HG03432 (cell line): ENCODE data around the gene PTPN14.

Source experiments
- ATAC-seq: cut with Tn5 transposase; IDR thresholded peaks from one replicate; pipeline ENCODE4 v1.9.1; 2021; ENCODE audit warnings: mild to moderate bottlenecking, moderate library complexity; ENCODE audit not compliant: unreplicated experiment

Gene PTPN14

DNA sequence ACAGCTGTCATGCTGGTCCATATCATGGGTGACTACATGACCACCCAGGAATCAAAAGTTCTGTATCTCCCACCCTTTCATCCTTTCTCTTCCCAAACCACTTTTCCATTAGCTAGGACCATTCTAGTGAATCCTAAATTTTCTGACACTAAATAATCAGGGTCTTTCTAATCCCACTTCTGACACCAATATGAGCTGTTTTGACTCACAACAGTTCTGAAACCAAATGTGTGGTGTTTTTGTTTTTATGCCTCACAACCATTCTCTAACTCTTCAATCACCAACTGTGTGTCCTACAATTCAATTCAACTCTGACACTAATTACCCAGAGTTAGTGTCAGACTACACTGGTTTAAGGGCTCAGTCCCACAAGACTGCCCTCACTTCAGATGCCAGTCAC is 206.5 kb downstream of the PTPN14 start:
- ATAC-seq = no peak

DNA sequence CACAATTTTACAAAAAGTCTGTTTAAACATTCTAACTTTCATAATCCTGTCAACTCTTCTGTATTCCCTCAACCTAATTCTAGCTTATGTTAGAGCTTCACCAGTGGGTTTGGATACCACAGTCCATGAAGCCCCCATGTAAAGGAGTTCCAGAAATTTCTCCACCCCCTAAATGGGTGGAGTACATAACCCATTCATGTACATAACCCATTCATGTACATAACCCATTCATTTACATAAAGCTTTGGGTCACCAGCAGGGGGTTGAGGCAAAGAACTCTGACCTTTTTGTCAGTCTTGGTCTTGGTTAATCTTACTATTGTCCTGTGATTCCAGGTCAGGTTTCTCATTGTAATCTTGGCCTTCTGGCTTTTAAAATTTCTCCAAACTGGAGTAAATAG is 208.9 kb downstream of the PTPN14 start:
- no peak for ATAC-seq

DNA sequence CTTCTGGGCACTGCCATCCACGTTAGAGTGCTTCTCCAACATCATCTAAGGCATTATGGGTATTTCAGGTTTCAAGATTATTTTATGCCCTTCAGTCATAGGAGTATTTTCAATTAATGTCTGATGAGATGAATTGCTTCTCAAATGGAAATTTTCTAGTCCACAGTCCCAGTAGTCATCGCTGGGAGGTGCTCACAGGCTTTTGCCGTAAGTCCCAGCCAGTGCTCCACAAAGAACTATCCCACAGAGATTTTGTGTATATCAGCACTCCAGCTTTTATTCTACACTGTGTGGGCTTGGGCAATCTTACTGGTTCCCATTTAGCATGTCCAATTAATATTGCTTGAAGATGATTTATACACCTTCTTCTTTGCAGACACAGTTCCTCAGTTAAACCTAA is 209.5 kb downstream of the PTPN14 start:
- no peak for ATAC-seq

DNA sequence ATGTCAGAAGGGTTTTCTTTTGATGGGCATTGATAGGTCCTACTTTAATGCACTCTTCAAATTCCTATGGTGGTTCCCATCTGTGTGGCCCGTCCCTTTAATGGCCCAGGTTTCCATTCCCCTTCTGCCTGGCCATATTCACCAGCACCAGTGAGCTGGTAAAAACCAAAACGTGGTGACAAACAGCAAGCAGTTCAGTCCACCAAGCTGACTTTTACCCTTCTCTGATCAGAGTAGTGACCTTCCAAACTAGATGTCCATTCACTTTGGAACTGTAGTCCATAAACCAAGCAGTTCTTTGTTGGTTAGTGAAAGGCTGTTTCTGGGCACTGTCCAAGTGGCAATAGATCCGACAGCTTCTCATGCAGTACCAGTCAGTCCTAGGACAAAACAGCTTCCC is 209.9 kb downstream of the PTPN14 start:
- no peak for ATAC-seq

DNA sequence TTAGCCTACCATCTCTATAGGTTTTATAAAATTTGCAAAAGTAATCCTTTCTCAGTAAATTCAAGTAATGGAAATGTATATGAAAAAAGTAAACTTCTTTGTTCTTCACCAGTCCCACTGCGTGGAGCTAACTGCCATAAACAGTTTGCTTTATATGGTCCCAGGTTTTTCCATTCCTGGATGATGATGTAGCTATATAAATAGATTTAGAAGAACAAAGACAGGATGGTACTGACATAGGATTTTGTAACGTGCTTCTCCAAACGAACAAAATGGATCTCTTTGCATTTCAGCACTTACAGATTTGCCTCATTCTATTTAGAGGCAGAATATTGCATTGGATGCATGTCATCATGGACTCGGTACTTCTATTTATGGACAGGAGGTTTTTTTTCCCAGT is 213.2 kb downstream of the PTPN14 start:
- no peak for ATAC-seq

DNA sequence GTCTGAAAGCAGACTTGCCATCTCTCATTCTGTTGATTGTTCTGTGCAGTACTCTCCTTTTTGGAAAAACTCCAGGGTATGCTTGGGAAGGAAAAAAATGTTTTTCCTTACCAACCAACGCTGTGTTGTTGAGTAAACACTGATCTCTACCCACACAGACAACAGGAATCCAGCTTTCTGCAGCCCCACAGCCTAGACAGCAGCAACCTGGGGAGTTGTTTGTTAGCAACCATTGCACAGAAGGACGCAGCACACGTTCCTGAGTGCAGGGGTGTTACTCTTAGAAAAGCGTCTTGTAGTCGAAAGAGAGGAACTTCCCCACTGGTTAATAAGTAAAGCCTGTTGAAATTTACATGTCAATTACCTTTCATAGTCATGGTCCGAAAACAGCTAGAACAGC is 213.9 kb downstream of the PTPN14 start:
- no peak for ATAC-seq

DNA sequence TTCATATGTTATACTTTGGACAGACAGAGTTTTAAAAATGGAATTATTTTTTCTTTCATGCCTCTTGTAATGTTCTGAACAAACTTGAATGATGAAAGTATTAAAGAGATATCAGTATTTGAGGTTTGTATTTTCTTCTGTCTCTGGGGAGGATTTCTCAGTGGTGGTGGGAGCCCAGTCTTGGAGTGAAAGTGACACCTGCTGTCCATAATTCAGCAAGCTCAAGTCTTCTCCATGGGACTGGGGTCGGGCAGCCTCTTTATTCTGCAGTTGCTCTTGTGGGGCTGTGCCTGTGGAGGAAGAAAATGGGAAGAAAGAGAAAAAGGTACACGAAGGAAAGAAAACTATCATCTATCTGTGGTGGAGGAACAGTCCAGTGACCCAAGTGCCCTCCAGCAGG is 214.4 kb downstream of the PTPN14 start:
- ATAC-seq = no peak

DNA sequence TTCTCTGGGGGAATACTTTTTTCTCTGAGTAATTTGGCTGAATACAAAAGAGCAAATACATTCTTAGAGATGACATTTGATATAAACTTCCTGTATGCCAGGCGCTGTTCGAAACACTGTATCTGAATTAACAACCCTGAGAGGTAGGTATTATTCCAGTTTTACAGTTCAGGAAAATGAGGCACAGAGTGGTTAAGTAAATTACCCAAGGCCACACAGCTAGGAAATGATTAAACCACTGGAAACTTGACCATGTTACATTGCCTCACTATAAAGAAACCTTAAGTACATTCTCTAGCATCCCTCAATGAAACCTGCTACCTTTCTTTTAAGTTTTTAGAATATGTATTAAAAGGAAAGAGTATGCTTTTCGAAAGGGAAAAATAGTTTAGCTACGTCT is 215.8 kb downstream of the PTPN14 start:
- ATAC-seq = no peak

DNA sequence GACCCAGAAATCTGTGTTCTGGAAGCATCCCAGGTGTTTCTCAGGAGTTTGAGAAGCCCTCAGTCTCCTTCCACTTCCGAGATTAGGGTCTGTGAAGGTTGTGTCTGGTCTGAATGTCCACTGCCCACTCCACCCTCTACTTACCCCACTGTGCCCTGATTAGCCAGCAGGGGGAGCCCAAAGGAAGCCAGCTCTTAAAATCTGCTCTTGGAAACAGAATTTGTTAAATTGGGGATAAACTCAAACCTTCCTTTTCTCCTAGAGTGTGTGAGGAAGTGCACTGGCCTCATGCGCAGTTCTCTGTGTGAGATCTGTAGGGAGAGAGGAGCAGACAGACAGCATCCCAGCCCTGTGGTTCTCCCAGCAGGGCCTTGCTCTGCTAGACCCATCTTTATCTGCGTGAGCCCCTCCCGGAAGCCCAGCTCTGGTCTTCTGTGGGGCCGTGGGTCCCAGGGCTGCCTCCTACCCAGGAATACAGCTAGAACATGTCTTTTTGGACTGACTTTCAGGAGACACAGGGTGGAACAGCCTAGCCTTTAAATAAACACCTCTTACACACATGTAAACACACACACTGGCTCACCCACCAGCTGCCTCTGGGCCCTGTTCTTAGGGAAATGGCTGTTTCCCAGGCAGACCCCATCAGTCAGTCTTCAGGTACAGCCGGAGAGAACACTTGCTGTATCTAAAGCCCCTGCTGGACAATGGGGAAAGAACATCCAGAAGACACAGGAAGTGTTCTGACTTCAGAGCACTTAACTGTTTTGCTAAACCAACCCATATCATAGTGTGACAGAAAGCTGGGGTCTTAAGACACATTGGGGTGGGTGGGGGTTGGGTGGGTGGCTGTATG is 218.2 kb downstream of the PTPN14 start:
- peak; percentile 38 for ATAC-seq

DNA sequence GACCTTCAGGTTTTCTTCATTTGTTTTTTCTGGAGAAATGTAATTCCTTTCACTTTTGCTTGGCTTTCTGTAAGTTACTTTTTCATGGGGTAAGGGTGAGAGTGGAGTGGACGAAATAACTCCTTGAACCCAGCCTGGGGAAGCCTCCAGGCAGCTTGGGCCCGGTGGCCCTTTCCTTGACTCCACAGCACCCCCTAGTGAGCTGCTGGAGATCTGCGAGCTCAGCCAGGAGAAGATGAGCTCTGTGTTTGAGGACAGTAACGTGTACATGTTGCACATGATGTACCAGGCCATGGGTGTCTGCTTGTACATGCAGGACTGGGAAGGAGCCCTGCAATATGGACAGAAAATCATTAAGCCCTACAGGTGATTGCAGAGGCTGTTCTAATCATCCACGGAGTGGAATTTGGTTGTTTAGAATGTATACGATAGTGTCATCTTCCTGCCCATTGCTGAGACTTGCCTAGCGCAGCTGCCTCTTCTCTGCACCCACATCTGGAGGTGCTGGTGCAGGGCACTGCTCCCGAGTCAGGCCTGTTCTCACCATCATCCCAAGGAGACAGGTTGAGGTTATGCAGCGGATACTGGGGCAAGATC is 219.5 kb downstream of the PTPN14 start:
- ATAC-seq = peak; percentile 35

DNA sequence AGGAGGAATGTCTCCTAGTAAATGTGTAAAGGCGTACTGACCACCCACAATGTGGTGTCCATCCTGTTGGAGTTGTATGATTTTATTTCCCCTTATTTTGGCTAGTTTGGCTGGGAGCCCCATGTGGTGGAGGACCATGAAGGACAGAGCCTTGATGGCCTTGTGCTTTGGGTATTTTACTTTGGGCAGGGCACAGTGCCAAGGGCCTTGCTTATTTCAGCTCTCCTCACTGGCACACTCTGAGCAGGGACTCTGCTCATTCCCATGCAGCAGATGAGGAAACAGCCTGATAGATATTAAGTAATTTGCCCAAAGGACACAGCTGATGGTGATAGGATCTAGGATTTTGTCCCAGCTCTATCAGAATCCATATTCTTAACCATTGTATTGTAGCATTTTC is 220.2 kb downstream of the PTPN14 start:
- ATAC-seq = no peak

DNA sequence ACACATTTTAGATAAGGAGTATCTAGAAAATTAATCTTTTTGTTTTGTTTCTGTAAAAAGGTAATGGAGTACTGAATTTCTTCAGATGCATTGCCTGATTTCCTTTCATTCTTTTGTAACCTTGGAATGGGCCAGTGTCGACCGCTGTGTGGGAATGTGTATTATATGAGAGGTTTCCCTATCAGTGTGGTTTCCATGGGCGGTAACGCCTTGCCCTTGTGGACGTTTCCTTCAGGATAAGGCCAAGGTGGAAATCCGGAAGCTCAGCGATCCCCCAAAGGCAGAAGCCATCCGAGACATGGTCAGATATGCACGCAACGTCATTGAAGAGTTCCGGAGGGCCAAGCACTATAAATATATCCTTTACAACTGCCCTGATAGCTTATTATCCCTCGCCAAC is 220.7 kb downstream of the PTPN14 start:
- ATAC-seq = no peak

DNA sequence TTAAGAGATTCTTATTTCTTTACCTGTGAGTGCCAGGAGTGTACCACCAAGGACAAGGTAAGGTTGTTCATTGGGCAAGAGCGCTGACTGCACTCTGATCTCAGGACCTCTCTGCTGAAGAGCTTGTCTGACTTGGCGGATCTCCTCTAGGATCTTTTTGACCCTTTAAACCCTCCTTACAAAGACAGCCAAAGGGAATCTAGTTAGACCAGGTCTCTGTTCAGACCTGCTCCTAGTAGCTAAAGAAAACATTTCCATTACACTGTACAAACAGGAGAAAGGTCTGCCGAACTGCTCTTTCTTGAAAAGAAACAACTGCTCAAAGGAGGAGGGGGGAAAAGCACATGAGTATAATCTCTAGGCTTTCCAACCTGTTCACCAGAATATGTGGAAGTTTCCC is 221.2 kb downstream of the PTPN14 start:
- ATAC-seq = no peak

DNA sequence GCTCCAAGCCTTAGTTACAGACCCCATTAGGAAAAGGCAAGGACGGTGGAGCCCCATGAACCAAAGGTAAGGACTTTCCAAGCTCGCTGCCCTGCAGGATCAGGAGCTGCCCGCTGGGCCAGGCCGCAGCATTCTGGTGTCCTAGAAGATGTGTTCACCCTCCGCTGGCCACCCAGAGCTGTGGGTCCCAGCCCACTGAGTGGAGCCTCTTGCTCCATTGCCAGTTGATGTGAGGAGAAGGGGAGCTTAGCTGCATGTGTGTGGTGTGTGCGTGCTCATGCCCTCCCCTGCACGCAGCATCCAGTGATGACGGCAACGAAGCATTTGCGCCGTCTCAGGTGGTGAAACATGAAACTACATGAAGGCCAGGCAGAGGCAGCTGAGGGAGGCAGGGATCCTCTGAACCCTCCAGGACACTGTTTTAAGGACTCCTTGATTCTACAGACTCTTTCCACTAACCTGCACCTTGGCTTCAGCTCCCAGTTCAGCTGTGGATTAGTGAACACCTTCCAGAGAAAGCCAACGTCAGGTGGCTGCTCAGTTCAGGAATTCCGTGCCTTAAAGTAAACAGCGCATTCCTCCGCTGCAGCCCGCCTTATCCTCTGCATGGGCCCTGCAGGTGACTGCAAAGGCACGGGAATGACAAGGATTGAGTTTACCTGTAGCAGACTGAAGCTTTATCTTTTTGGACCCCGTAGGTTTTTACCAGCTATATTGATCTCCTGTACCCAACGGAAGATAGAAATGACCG is 221.8 kb downstream of the PTPN14 start:
- ATAC-seq = no peak

DNA sequence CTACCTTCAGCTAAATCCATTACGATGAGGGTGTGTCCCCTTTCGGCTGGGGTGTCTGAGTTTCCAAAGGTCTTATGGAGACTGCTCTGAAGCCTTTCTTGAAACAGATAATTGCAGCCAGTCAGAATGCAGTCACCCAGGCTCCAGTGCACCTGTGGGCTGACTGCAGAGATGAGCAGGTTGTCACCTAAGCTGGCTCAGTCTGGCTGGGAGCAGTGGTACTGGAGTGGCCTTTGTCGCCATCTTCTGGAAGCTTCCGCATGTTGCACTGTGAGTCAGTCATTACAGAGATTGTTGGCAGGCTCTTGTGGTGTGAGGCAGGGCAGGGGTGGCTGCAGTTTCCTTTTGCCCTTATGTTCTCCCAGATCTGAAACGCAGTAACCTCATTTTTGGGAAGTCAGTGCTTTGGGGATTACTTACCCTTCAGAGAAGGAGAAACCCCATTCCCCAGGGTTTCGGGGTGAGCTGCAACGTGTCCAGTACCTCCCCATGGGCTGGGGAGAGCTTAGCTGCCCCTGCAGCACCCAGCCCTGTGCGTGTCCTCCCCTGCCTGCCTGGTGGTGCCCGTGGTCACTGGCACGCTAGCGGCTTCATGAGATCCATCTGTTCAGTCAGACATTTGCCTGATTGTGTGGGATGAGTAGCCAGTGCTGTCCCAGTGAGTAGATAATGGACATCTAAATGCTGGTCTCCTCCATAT is 222.5 kb downstream of the PTPN14 start:
- ATAC-seq = peak; percentile 90

DNA sequence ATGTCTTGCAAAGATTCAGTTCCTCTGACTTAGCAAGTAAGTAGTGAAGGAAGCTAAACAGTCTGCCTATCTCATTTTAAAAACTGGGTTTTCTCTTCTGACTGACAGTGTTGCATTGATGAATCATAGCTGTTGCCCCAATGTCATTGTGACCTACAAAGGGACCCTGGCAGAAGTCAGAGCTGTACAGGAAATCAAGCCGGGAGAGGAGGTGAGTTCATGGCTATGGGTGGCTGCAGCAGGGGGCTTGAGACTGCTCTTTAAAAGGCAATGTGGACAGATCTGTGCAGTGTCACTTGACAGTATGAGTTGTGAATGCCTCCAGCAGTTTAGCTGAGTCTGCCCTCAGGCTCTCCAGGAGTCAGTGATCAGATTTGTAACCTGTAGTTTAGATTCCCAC is 223.9 kb downstream of the PTPN14 start:
- no peak for ATAC-seq

DNA sequence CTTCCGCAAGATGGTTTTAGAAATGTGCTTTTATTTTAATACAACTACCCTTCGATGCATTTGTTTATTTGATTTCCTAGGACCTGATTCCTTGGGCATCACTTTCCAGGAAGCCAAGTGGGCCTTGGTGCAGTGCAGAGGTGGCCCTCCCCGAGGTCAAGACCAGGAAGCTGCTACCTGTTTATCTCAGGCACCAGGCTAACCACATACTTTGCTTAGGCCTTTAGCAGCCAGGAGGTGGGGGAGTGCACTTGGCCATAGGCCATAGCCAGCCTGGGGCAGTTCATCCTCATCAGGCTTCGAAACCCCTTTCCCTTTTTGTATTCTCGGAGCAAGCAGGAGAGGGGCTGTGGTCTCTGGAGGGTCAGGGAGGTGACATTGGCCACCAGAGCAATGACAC is 225.0 kb downstream of the PTPN14 start:
- ATAC-seq = peak; percentile 27

DNA sequence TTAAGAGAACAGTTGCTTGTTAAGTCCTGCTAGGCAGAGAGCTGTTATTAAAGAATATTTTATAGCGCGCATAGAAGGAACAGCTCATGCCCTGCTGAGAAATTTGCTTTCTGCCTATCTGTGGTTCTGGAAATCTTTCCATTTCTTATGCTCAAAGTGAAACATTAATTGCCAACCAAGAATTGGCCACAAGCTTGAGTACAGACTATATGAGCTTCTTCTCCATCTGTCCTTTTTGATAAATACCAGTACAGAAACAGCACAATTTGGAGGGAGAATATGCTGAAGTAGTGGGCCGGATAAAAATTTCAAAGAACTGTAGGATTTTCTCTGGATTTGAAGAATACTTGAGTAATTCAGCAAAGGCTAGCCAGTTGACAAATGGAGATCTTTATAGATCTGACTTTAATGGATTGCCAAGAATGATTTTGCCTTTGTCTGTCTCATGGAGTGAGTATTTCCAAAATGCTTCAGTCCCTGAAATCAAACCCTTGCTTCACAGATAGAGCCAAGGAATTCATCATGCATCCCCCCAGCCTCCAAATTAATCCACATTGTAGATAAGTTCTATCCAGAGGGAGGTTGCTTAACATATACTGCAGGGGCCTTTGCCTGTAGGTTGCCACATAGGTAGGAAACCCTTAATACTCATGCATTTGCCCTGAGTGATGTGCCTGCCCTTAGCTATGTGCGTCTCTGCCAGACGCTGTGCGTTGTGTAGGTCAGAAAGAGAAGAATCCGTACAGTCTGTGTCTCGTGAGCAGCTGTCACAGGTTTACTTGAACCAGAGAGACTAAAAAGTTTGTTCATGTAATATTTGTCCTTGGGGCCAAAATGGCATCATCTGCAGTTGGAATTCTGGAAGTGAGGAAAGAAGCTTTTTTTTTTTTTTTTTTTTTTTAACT is 226.3 kb downstream of the PTPN14 start:
- no peak for ATAC-seq

DNA sequence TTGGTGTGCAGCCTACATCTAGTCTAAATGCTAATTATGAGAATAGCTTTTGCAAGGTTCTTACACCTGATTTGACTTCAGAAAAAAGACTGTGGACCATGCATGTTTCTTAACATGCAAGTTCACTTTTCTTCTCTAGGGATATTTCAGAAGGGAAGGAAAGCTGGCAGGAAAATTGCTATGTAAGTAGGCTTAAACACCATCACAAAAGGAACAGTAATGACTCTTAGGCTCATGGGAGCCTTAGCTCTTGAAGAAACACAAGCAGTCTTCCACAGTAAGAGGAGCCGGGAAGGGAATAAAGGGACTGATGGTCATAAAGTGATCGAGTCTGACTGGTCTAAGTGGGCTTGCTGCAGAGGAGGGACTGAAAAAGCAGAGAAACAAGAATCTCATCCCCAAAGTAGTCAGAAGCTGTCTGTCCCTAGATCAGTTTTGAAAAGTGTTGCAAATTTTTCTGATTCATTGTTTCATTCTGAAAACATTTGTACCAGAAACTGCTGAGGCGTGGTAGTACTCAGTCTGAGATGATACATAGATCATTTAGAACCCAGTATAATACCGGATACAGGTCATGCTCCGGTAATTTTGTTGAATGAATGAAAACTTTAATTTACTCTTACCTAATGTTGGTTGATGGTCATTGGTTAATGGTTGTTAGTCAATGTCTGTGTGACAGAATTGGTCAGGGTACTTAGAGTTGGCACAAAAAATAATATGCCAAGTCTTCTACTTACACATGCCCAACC is 229.5 kb downstream of the PTPN14 start:
- ATAC-seq = peak; percentile 86

DNA sequence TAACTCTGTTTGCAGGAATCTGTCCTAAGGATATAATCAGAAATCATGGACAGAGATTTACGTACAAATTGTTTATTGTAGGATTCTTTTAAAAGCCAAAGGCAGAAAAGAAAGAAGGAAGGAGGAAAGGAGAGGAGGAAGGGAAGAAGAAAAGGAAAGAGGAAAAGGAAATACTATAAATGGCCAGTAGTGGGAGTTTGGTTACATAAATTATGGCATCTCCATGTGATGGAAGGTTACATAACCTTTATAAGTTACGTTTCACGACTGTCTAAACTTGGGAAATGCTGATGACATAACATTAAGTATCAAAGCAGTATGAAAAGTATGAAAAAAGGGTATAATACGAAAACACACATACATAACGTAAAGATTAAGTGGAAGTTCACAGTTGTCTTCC is 231.5 kb downstream of the PTPN14 start:
- ATAC-seq = no peak
